Neural cell (in vitro differentiated cells): ENCODE results near the gene PANK1. TPM values are rescaled to one million over a fixed set of nuclear protein-coding genes. Genes with fewer than 3 reads are reported as not detected.
"Not testable (repeated sequence)": the region's sequence is repeated elsewhere in the genome, so short reads cannot be mapped to it uniquely, and the experiment has no call there.

Experiments
- H2AFZ ChIP-seq: fragments of 200-600, 300-800 bp; sonication (generic), shearing (Covaris generic); 2 replicates; pipeline ENCODE4 v1.6.0; 2014; ENCODE audit warnings: low read depth, mild to moderate bottlenecking, antibody characterized with exemption, low read length, moderate library complexity
- H3F3A ChIP-seq: fragments of 200-600 bp; shearing (Covaris generic); 2 replicates; pipeline ENCODE4 v1.6.1; 2016; ENCODE audit warnings: mild to moderate bottlenecking, moderate library complexity, mixed read lengths, antibody characterized with exemption, low read length; ENCODE audit not compliant: insufficient read depth, poor library complexity, severe bottlenecking
- H3K27ac ChIP-seq: fragments of 200-600, 300-800 bp; sonication (generic), shearing (Covaris generic); 2 replicates; pipeline ENCODE4 v1.5.1; 2014; ENCODE audit warnings: mild to moderate bottlenecking, low read length, moderate library complexity
- H3K27me3 ChIP-seq: fragments of 300-800, 200-600 bp; sonication (generic), shearing (Covaris generic); 2 replicates; pipeline ENCODE4 v1.6.0; 2014; ENCODE audit warnings: mild to moderate bottlenecking, low read depth, low read length, moderate library complexity; ENCODE audit not compliant: insufficient read depth
- H3K36me3 ChIP-seq: fragments of 300-800, 200-600 bp; sonication (generic), shearing (Covaris generic); 2 replicates; pipeline ENCODE4 v1.5.1; 2014; ENCODE audit warnings: mild to moderate bottlenecking, antibody characterized with exemption, low read length, moderate library complexity; ENCODE audit not compliant: insufficient read depth
- H3K4me2 ChIP-seq: fragments of 300-800, 200-600 bp; sonication (generic), shearing (Covaris generic); 2 replicates; pipeline ENCODE4 v1.6.0; 2014; ENCODE audit warnings: mild to moderate bottlenecking, low read length
- H3K4me3 ChIP-seq: fragments of 300-800, 200-600 bp; sonication (generic), shearing (Covaris generic); 2 replicates; pipeline ENCODE4 v1.5.1; 2014; ENCODE audit warnings: mild to moderate bottlenecking, low read length, moderate library complexity
- H3K79me2 ChIP-seq: fragments of 200-600 bp; shearing (Covaris generic); replicated peaks from 2 replicates; pipeline ENCODE4 v1.6.0; 2014; ENCODE audit warnings: mild to moderate bottlenecking, low read length, moderate library complexity; ENCODE audit not compliant: insufficient read depth
- H3K9ac ChIP-seq: fragments of 300-800, 200-600 bp; sonication (generic), shearing (Covaris generic); 2 replicates; pipeline ENCODE4 v1.6.1; 2016; ENCODE audit warnings: mild to moderate bottlenecking, low read length, mixed read lengths
- H3K9me2 ChIP-seq: fragments of 200-600 bp; shearing (Covaris generic); 2 replicates; pipeline ENCODE4 v1.6.1; 2016; ENCODE audit warnings: mild to moderate bottlenecking, low read length, mixed read lengths; ENCODE audit not compliant: insufficient read depth
- H3K9me3 ChIP-seq: fragments of 200-600, 300-800 bp; sonication (generic), shearing (Covaris generic); 2 replicates; pipeline ENCODE4 v1.6.1; 2016; ENCODE audit warnings: mild to moderate bottlenecking, mixed run types, low read length, moderate library complexity, mixed read lengths
- H4K20me1 ChIP-seq: fragments of 200-600 bp; shearing (Covaris generic); 2 replicates; pipeline ENCODE4 v1.6.1; 2016; ENCODE audit warnings: mild to moderate bottlenecking, mixed run types; ENCODE audit not compliant: insufficient read depth
- EP300 ChIP-seq: fragments of 450-650 bp; conservative IDR thresholded peaks from 2 replicates; pipeline ENCODE4 v1.6.1; 2014; ENCODE audit warnings: antibody characterized with exemption, mild to moderate bottlenecking, moderate library complexity; ENCODE audit not compliant: poor library complexity, severe bottlenecking
- EZH2 ChIP-seq: fragments of 200-600, 300-800 bp; shearing (Covaris generic), sonication (generic); IDR thresholded peaks from 2 replicates; pipeline ENCODE4 v1.6.1; 2014; ENCODE audit warnings: antibody characterized with exemption, low read length, borderline replicate concordance, mild to moderate bottlenecking; ENCODE audit not compliant: insufficient read depth, poor library complexity, severe bottlenecking
- MXI1 ChIP-seq: fragments of 450-650 bp; conservative IDR thresholded peaks from 2 replicates; pipeline ENCODE4 v1.6.1; 2014; ENCODE audit warnings: antibody characterized with exemption, mild to moderate bottlenecking; ENCODE audit not compliant: poor library complexity, severe bottlenecking
- POLR2AphosphoS5 ChIP-seq: IDR thresholded peaks from 2 replicates; pipeline ENCODE4 v1.6.1; 2012
- RAD21 ChIP-seq: fragments of 450-650 bp; conservative IDR thresholded peaks from 2 replicates; pipeline ENCODE4 v1.6.1; 2014; ENCODE audit warnings: antibody characterized with exemption, mild to moderate bottlenecking, moderate library complexity
- SMC3 ChIP-seq: fragments of 450-650 bp; conservative IDR thresholded peaks from 2 replicates; pipeline ENCODE4 v1.6.1; 2014; ENCODE audit warnings: antibody characterized with exemption, mild to moderate bottlenecking, moderate library complexity; ENCODE audit not compliant: poor library complexity
- TAF1 ChIP-seq: IDR thresholded peaks from 2 replicates; pipeline ENCODE4 v1.6.1; 2012; ENCODE audit warnings: low read depth
- polyA plus RNA-seq: library from polyadenylated mRNA; depleted of rRNA; stranded (reverse); fragments of >200 nt; gene quantifications from 2 replicates; pipeline ENCODE4 v1.2.3, GENCODE V29; 2014
- TF ChIP-seq, protein P1 (sequence below): IDR thresholded peaks from 2 replicates; pipeline ENCODE4 v1.6.1; 2012; ENCODE audit warnings: borderline replicate concordance
- TF ChIP-seq, protein P2 (sequence below): fragments of 450-650 bp; IDR thresholded peaks from 2 replicates; pipeline ENCODE4 v1.5.1; 2014; ENCODE audit warnings: antibody characterized with exemption, mild to moderate bottlenecking, moderate library complexity; ENCODE audit not compliant: poor library complexity, severe bottlenecking

PANK1 gene
- polyA plus RNA-seq, 1 donor from 2014 or later = 15.4 TPM

DNA sequence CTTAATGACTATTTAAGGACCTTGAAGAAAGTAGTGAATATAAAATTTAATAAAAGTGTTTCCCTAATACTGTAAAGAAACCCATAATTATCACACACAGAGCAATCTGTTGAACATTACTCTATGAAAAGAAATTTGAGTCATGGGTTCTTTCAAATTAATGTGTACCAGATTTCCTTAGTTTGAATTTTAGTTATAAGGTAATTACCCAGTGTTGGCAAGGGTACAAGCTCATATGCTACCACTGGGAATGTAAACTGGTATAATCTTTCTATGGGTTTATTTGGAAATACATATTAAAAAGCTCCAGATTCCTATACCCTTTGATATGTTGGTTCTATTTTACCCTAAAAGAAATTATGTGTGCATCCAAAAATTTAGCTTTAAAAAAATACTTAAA lies 22.9 kb downstream of the PANK1 start:
- no peak overlapping the region for H3K4me3 ChIP-seq
- no peaks in the 10 kb centered on the region for H3K9me3 ChIP-seq
- no peak overlapping the region for H3K27ac ChIP-seq
- no peaks in the 10 kb centered on the region for H4K20me1 ChIP-seq
- no peaks in the 10 kb centered on the region for H3K9me2 ChIP-seq
- H3K36me3 ChIP-seq = no peaks in the 10 kb centered on the region
- no peak overlapping the region for H2AFZ ChIP-seq
- peaks cover 16% of the 10 kb centered on the region for H3K79me2 ChIP-seq
- no peaks in the 10 kb centered on the region for H3F3A ChIP-seq
- no peak overlapping the region for H3K9ac ChIP-seq
- H3K27me3 ChIP-seq = no peaks in the 10 kb centered on the region
- TF ChIP-seq EZH2 (no peak), TAF1 (no peak), RAD21 (no peak), EP300 (no peak), SMC3 (no peak)
- TF ChIP-seq, protein P1, sequence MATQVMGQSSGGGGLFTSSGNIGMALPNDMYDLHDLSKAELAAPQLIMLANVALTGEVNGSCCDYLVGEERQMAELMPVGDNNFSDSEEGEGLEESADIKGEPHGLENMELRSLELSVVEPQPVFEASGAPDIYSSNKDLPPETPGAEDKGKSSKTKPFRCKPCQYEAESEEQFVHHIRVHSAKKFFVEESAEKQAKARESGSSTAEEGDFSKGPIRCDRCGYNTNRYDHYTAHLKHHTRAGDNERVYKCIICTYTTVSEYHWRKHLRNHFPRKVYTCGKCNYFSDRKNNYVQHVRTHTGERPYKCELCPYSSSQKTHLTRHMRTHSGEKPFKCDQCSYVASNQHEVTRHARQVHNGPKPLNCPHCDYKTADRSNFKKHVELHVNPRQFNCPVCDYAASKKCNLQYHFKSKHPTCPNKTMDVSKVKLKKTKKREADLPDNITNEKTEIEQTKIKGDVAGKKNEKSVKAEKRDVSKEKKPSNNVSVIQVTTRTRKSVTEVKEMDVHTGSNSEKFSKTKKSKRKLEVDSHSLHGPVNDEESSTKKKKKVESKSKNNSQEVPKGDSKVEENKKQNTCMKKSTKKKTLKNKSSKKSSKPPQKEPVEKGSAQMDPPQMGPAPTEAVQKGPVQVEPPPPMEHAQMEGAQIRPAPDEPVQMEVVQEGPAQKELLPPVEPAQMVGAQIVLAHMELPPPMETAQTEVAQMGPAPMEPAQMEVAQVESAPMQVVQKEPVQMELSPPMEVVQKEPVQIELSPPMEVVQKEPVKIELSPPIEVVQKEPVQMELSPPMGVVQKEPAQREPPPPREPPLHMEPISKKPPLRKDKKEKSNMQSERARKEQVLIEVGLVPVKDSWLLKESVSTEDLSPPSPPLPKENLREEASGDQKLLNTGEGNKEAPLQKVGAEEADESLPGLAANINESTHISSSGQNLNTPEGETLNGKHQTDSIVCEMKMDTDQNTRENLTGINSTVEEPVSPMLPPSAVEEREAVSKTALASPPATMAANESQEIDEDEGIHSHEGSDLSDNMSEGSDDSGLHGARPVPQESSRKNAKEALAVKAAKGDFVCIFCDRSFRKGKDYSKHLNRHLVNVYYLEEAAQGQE = no peak
- no peak overlapping the region for H3K4me2 ChIP-seq

DNA sequence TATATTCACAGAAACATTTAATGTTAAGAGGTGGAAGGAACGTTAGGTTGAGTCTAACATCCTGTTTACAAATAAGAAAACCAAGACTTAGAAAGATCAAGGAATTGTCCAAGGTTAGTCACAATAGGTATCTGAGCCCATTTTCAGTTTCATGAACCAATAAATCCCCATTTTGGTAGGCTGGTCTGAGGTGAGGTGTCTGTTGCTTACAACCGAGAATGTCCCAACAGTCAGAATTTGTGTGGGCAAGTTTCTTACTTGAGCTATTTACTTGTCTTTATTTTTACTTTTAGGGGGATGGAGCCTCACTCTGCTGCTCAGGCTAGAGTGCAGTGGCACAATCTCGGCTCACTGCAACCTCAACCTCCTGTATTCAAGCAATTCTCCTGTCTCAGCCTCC lies 23.6 kb downstream of the PANK1 start:
- no peak for TF ChIP-seq MXI1
- Histone ChIP-seq H3K27me3 (no peaks in the 10 kb centered on the region), H3K4me2 (no peak overlapping the region), H3K27ac (no peak overlapping the region), H3K79me2 (peaks cover 16% of the 10 kb centered on the region), H3K9me2 (no peaks in the 10 kb centered on the region), H3K9ac (no peak overlapping the region), H3K4me3 (no peak overlapping the region), H3F3A (no peaks in the 10 kb centered on the region), H2AFZ (no peak overlapping the region), H4K20me1 (no peaks in the 10 kb centered on the region), H3K9me3 (no peaks in the 10 kb centered on the region), H3K36me3 (no peaks in the 10 kb centered on the region)

DNA sequence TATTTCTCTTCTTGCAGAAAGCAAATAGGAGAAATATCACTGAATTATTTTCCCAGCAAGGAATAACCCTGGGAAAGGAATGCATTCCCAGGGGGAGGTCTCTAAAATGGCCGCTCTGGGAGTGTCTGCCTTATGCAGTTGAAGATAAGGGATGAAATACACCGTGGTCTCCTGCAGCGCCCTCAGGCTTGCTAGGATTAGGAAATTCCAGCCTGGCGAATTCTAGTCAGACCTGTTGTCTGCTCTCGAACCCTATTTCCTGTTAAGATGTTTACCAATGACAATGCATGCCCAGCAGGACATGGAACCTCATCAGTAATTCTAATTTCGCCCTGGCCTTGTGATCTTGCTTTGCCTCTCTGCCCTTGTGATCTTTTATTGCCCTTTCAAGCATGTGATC lies 24.7 kb downstream of the PANK1 start:
- H3K27ac ChIP-seq, H3K27me3 ChIP-seq, H3K36me3 ChIP-seq, H4K20me1 ChIP-seq, H2AFZ ChIP-seq, H3K9ac ChIP-seq, H3F3A ChIP-seq, H3K9me3 ChIP-seq, H3K9me2 ChIP-seq, H3K4me3 ChIP-seq, H3K4me2 ChIP-seq: not testable (repeated sequence)
- H3K79me2 ChIP-seq = peaks cover 16% of the 10 kb centered on the region

DNA sequence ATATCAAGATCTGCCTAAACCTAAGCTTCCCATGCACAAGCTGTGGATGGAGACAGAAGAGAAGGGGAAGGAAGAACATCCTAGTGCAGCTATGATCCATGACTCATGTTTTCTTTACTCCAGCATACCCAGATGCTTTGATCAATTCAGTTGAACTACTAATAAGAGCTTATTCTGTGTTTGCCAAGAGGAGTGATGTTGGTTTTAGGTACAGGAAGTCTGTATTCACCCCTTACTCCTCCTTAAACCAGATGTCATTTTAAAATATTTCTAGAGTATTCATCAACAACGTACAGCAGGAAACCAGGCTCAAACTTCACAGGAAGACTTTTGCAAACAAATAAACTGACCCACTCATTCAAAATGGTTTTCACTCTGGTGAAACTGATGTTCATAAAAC lies 29.2 kb downstream of the PANK1 start:
- no peak overlapping the region for H2AFZ ChIP-seq
- H3K4me2 ChIP-seq = no peak overlapping the region
- H3K79me2 ChIP-seq = peaks cover 9% of the 10 kb centered on the region
- no peaks in the 10 kb centered on the region for H3F3A ChIP-seq
- TF ChIP-seq POLR2AphosphoS5 (no peak), TAF1 (no peak), RAD21 (no peak), EZH2 (no peak), EP300 (no peak), MXI1 (no peak), SMC3 (no peak)
- TF ChIP-seq, protein P2, sequence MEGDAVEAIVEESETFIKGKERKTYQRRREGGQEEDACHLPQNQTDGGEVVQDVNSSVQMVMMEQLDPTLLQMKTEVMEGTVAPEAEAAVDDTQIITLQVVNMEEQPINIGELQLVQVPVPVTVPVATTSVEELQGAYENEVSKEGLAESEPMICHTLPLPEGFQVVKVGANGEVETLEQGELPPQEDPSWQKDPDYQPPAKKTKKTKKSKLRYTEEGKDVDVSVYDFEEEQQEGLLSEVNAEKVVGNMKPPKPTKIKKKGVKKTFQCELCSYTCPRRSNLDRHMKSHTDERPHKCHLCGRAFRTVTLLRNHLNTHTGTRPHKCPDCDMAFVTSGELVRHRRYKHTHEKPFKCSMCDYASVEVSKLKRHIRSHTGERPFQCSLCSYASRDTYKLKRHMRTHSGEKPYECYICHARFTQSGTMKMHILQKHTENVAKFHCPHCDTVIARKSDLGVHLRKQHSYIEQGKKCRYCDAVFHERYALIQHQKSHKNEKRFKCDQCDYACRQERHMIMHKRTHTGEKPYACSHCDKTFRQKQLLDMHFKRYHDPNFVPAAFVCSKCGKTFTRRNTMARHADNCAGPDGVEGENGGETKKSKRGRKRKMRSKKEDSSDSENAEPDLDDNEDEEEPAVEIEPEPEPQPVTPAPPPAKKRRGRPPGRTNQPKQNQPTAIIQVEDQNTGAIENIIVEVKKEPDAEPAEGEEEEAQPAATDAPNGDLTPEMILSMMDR = no peak
- TF ChIP-seq, protein P1 = no peak
- H3K4me3 ChIP-seq = no peak overlapping the region
- no peaks in the 10 kb centered on the region for H3K27me3 ChIP-seq
- no peaks in the 10 kb centered on the region for H3K9me2 ChIP-seq
- no peak overlapping the region for H3K9ac ChIP-seq
- no peak overlapping the region for H3K27ac ChIP-seq
- H3K36me3 ChIP-seq = no peaks in the 10 kb centered on the region
- no peaks in the 10 kb centered on the region for H3K9me3 ChIP-seq
- H4K20me1 ChIP-seq = no peaks in the 10 kb centered on the region
